H1 (cell line): Measurements from ENCODE around the gene KDM8.

ENCODE experiments used
- BCL11A ChIP-seq, 2 experiments: IDR thresholded peaks; one replicate each; pipeline ENCODE4 v1.6.1; 2011; ENCODE audit warnings: low read depth in 2 of 2, low read length in 2 of 2, mild to moderate bottlenecking in 2 of 2
- EZH2 ChIP-seq: fragments of 200-600 bp; sonication (generic); IDR thresholded peaks from 2 replicates; pipeline ENCODE4 v1.7.1; 2012; ENCODE audit warnings: low read depth, mild to moderate bottlenecking, moderate library complexity, low read length, inconsistent platforms; ENCODE audit not compliant: severe bottlenecking
- FOSL1 ChIP-seq: IDR thresholded peaks from 2 replicates; pipeline ENCODE4 v1.6.1; 2011; ENCODE audit warnings: mild to moderate bottlenecking, low read depth, low read length, moderate library complexity; ENCODE audit not compliant: insufficient read depth
- JUND ChIP-seq: IDR thresholded peaks from 2 replicates; pipeline ENCODE4 v1.6.1; 2011; ENCODE audit warnings: mild to moderate bottlenecking, improper control_type of control experiment, low read length
- PHF8 ChIP-seq: fragments of 200-600 bp; sonication (generic); conservative IDR thresholded peaks from 2 replicates; pipeline ENCODE4 v1.7.1; 2012; ENCODE audit warnings: low read depth, mild to moderate bottlenecking, inconsistent platforms, low read length, moderate library complexity
- POLR2A ChIP-seq, 2 experiments: IDR thresholded peaks; 1 replicate in 1 of 2; 2 replicates in 1 of 2; pipeline ENCODE4 v1.6.1; 2011; ENCODE audit warnings: low read depth in 2 of 2, low read length in 2 of 2, mild to moderate bottlenecking in 2 of 2; ENCODE audit errors: control extremely low read depth in 1 of 2
- SP4 ChIP-seq: IDR thresholded peaks from 2 replicates; pipeline ENCODE4 v1.6.1; 2012; ENCODE audit warnings: low read length, inconsistent platforms
- TAF7 ChIP-seq: optimal IDR thresholded peaks from 2 replicates; pipeline ENCODE3; 2011; ENCODE audit warnings: low read depth, mild to moderate bottlenecking, inconsistent platforms, low read length, moderate library complexity, borderline replicate concordance
- TEAD4 ChIP-seq: IDR thresholded peaks from 2 replicates; pipeline ENCODE4 v1.6.1; 2012; ENCODE audit warnings: low read depth, low read length, inconsistent platforms, mixed read lengths
- YY1 ChIP-seq: IDR thresholded peaks from 2 replicates; pipeline ENCODE4 v1.6.1; 2011; ENCODE audit warnings: low read depth, mild to moderate bottlenecking, low read length
- ZNF274 ChIP-seq: IDR thresholded peaks from 2 replicates; pipeline ENCODE4 v1.7.0; 2012; ENCODE audit warnings: low read length, borderline replicate concordance; ENCODE audit errors: extremely low read depth
- TF ChIP-seq, protein P1 (sequence below), 3 experiments: IDR thresholded peaks; 1 replicate in 2 of 3; 2 replicates in 1 of 3; pipeline versions ENCODE4 v1.5.1 to v1.6.1; 2011; ENCODE audit warnings: low read length in 3 of 3, mild to moderate bottlenecking in 3 of 3, inconsistent platforms in 2 of 3, low read depth in 1 of 3, moderate library complexity in 1 of 3; ENCODE audit not compliant: insufficient read depth in 1 of 3; ENCODE audit errors: control extremely low read depth in 1 of 3
- TF ChIP-seq, protein P2 (sequence below): IDR thresholded peaks from 2 replicates; pipeline ENCODE4 v1.6.1; 2011; ENCODE audit warnings: low read length, improper control_type of control experiment
- TF ChIP-seq, protein P3 (sequence below): IDR thresholded peaks from 2 replicates; pipeline ENCODE4 v1.6.1; 2012; ENCODE audit warnings: inconsistent platforms

DNA sequence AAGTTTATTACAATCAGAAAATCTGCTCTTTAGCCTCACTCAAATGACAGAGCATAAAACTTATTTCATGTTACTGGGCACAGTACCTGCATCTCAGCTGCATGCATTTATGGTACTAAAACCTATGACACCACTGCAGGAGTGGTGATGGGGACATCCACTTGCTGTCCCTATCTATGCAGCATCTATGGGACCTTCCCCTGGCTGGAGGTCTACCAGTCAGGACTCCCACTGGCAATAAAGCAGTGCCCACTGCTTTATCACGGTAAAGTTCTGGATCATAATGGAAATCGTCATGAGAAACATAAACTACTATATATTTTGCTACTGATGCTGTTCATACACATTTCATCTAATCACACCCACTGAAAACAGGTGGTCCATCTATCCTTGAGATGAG is 39.1 kb downstream of the KDM8 start:
- TF ChIP-seq, protein P1, sequence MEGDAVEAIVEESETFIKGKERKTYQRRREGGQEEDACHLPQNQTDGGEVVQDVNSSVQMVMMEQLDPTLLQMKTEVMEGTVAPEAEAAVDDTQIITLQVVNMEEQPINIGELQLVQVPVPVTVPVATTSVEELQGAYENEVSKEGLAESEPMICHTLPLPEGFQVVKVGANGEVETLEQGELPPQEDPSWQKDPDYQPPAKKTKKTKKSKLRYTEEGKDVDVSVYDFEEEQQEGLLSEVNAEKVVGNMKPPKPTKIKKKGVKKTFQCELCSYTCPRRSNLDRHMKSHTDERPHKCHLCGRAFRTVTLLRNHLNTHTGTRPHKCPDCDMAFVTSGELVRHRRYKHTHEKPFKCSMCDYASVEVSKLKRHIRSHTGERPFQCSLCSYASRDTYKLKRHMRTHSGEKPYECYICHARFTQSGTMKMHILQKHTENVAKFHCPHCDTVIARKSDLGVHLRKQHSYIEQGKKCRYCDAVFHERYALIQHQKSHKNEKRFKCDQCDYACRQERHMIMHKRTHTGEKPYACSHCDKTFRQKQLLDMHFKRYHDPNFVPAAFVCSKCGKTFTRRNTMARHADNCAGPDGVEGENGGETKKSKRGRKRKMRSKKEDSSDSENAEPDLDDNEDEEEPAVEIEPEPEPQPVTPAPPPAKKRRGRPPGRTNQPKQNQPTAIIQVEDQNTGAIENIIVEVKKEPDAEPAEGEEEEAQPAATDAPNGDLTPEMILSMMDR (IDR thresholded peaks at IDR 0.05; ENCODE audit: control extremely low read depth in 1 of 3, insufficient read depth in 1 of 3, low read depth in 1 of 3, low read length in 3 of 3): no peak
- TF ChIP-seq SP4: no peak
- TF ChIP-seq FOSL1: no peak
- TF ChIP-seq POLR2A (IDR thresholded peaks at IDR 0.05; ENCODE audit: control extremely low read depth in 1 of 2, low read depth in 2 of 2, low read length in 2 of 2): no peak
- no peak for TF ChIP-seq YY1
- TF ChIP-seq TEAD4: no peak
- TF ChIP-seq, protein P2, sequence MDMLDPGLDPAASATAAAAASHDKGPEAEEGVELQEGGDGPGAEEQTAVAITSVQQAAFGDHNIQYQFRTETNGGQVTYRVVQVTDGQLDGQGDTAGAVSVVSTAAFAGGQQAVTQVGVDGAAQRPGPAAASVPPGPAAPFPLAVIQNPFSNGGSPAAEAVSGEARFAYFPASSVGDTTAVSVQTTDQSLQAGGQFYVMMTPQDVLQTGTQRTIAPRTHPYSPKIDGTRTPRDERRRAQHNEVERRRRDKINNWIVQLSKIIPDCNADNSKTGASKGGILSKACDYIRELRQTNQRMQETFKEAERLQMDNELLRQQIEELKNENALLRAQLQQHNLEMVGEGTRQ: no peak
- no peak for TF ChIP-seq BCL11A (IDR thresholded peaks at IDR 0.05; ENCODE audit: low read depth in 2 of 2, low read length in 2 of 2)
- TF ChIP-seq EZH2: no peak
- no peak for TF ChIP-seq TAF7
- TF ChIP-seq JUND: no peak
- TF ChIP-seq PHF8: no peak
- TF ChIP-seq, protein P3, sequence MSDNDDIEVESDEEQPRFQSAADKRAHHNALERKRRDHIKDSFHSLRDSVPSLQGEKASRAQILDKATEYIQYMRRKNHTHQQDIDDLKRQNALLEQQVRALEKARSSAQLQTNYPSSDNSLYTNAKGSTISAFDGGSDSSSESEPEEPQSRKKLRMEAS: no peak
- TF ChIP-seq ZNF274: no peak
